Liver (tissue), 9 donors: ENCODE data around the gene ENKD1. TPM values are rescaled to one million over a fixed set of nuclear protein-coding genes. Genes with fewer than 3 reads are reported as not detected.

ENCODE experiments used
- DNase-seq: peaks from one replicate; pipeline ENCODE4 v3.0.0-alpha.2; 2017; ENCODE audit warnings: low spot score
- H3K27ac ChIP-seq, 2 donors: one replicate each; pipeline ENCODE4 v1.7.0; 2013; ENCODE audit warnings: inconsistent platforms in 2 of 2, low read length in 2 of 2, control low read depth in 1 of 2, low read depth in 1 of 2, mild to moderate bottlenecking in 1 of 2
- H3K27me3 ChIP-seq, 4 donors: one replicate each; pipeline versions ENCODE4 v1.6.1 to v1.7.0; 2013; ENCODE audit warnings: low read length in 3 of 4, inconsistent platforms in 1 of 4, mild to moderate bottlenecking in 1 of 4, moderate library complexity in 1 of 4; ENCODE audit not compliant: control insufficient read depth in 4 of 4, insufficient read depth in 4 of 4
- H3K36me3 ChIP-seq, 4 donors: one replicate each; pipeline versions ENCODE4 v1.6.1 to v1.7.0; 2013; ENCODE audit warnings: low read length in 3 of 4, mild to moderate bottlenecking in 3 of 4, low read depth in 1 of 4, moderate library complexity in 1 of 4; ENCODE audit not compliant: control insufficient read depth in 4 of 4, insufficient read depth in 3 of 4
- H3K4me1 ChIP-seq, 4 donors: one replicate each; pipeline versions ENCODE4 v1.6.1 to v1.7.0; 2013; ENCODE audit warnings: low read length in 3 of 4, mild to moderate bottlenecking in 3 of 4, moderate library complexity in 1 of 4; ENCODE audit not compliant: control insufficient read depth in 4 of 4, insufficient read depth in 4 of 4
- H3K4me3 ChIP-seq, 3 donors: one replicate each; pipeline versions ENCODE4 v1.6.1 to v1.7.0; 2013; ENCODE audit warnings: low read length in 3 of 3, control low read depth in 1 of 3, low read depth in 1 of 3, mild to moderate bottlenecking in 1 of 3
- H3K9ac ChIP-seq, 2 donors: one replicate each; pipeline ENCODE4 v1.7.0; 2013; ENCODE audit warnings: low read length in 2 of 2, mild to moderate bottlenecking in 2 of 2, moderate library complexity in 2 of 2, control low read depth in 1 of 2, low read depth in 1 of 2
- H3K9me3 ChIP-seq, 4 donors: one replicate each; pipeline versions ENCODE4 v1.6.1 to v1.7.0; 2013; ENCODE audit warnings: low read length in 3 of 4; ENCODE audit not compliant: control insufficient read depth in 4 of 4
- EGR1 ChIP-seq, 2 donors: IDR thresholded peaks; 2 replicates each; pipeline ENCODE4 v1.6.1; 2016 to 2018; ENCODE audit warnings: antibody characterized with exemption in 2 of 2, low read depth in 2 of 2
- FOXA1 ChIP-seq: IDR thresholded peaks from 2 replicates; pipeline ENCODE4 v1.6.1; 2016; ENCODE audit warnings: antibody characterized with exemption
- FOXA2 ChIP-seq: IDR thresholded peaks from 2 replicates; pipeline ENCODE4 v1.6.1; 2016; ENCODE audit warnings: antibody characterized with exemption
- GABPA ChIP-seq, 2 donors: IDR thresholded peaks in 1 of 2; conservative IDR thresholded peaks in 1 of 2; 2 replicates each; pipeline ENCODE4 v1.6.1; 2016; ENCODE audit warnings: antibody characterized with exemption in 2 of 2, mild to moderate bottlenecking in 1 of 2, moderate library complexity in 1 of 2
- HNF4A ChIP-seq, 2 donors: conservative IDR thresholded peaks; 2 replicates each; pipeline ENCODE4 v1.6.1; 2016; ENCODE audit warnings: antibody characterized with exemption in 2 of 2, mild to moderate bottlenecking in 2 of 2
- HNF4G ChIP-seq: IDR thresholded peaks from 2 replicates; pipeline ENCODE4 v1.6.1; 2016; ENCODE audit warnings: antibody characterized with exemption
- JUND ChIP-seq, 2 donors: IDR thresholded peaks; 2 replicates each; pipeline ENCODE4 v1.6.1; 2016; ENCODE audit warnings: antibody characterized with exemption in 2 of 2
- NR2F2 ChIP-seq: IDR thresholded peaks from 2 replicates; pipeline ENCODE4 v1.6.1; 2016; ENCODE audit warnings: antibody characterized with exemption
- RAD21 ChIP-seq, 2 donors: IDR thresholded peaks; 2 replicates each; pipeline ENCODE4 v1.6.1; 2016; ENCODE audit warnings: antibody characterized with exemption in 2 of 2, mild to moderate bottlenecking in 2 of 2
- RXRA ChIP-seq, 2 donors: IDR thresholded peaks; 2 replicates each; pipeline ENCODE4 v1.6.1; 2017 to 2018; ENCODE audit warnings: antibody characterized with exemption in 2 of 2, mild to moderate bottlenecking in 1 of 2
- SP1 ChIP-seq: IDR thresholded peaks from 2 replicates; pipeline ENCODE4 v1.6.1; 2018; ENCODE audit warnings: antibody characterized with exemption, mild to moderate bottlenecking
- TAF1 ChIP-seq: conservative IDR thresholded peaks from 2 replicates; pipeline ENCODE4 v1.6.1; 2016; ENCODE audit warnings: antibody characterized with exemption, mild to moderate bottlenecking
- YY1 ChIP-seq: IDR thresholded peaks from 2 replicates; pipeline ENCODE4 v1.6.1; 2016; ENCODE audit warnings: antibody characterized with exemption, mild to moderate bottlenecking
- WGBS: extraction: QIAGEN DNeasy Blood & Tissue Kit; methylation state at CpG from one replicate; pipeline ENCODE4 v1.1.7; 2013; 5-methylcytosine and 5-hydroxymethylcytosine counted together
- polyA plus RNA-seq, 2 donors: library from polyadenylated mRNA; stranded (reverse) in 1 of 2; unstranded in 1 of 2; fragments of 200-250 nt in 1 of 2; fragments of >200 nt in 1 of 2; fragmentation: Nextera tagmentation in 1 of 2; extraction: Ambion mirVana in 1 of 2; gene quantifications; one replicate each; pipeline versions ENCODE4 v1.2.1 to v1.2.3, GENCODE V29; 2013 to 2015
- total RNA-seq, 2 donors: library from RNA; depleted of rRNA; stranded (reverse); fragments of >200 nt; gene quantifications; one replicate each; pipeline ENCODE4 v1.2.3, GENCODE V29; 2014
- TF ChIP-seq, protein P1 (sequence below): IDR thresholded peaks from 2 replicates; pipeline ENCODE4 v1.6.1; 2016; ENCODE audit warnings: antibody characterized with exemption
- TF ChIP-seq, protein P2 (sequence below): IDR thresholded peaks from 2 replicates; pipeline ENCODE4 v1.6.1; 2016; ENCODE audit warnings: antibody characterized with exemption
- TF ChIP-seq, protein P3 (sequence below): IDR thresholded peaks from 2 replicates; pipeline ENCODE4 v1.6.1; 2016; ENCODE audit warnings: antibody characterized with exemption
- donor health status: healthy.
- donor health status: healthy.
- donor health status: healthy.
- donor health status: healthy.
- donor health status: healthy.

Gene ENKD1
- total and polyA plus RNA-seq, 4 donors, result 2.6 to 7.8 (median 4.7) TPM

DNA sequence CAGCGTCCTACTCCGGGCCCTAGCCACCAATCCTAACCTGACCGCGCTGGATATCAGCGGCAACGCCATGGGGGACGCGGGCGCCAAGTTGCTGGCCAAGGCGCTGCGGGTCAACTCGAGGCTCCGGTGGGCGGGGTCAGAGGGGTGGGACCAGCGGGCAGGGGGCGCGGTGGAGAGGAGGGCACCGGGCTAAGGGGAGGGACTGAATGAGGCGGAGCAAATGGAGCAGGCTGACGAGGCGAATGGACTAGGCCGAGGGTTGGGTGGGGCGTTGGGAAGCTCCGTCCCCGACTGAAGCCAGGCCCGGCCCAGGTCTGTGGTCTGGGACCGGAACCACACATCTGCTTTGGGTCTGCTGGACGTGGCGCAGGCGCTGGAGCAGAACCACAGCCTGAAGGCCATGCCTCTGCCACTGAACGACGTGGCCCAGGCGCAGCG, 17.0 kb downstream of the ENKD1 start:
- Histone ChIP-seq H3K4me3 (no peak overlapping the region), H3K27ac (no peak overlapping the region), H3K4me1 (peaks cover 3 to 20% (median 11%) of the 10 kb centered on the region in 4 donors), H3K9ac (no peak overlapping the region), H3K27me3 (no peaks in the 10 kb centered on the region), H3K9me3 (no peaks in the 10 kb centered on the region), H3K36me3 (no peaks in the 10 kb centered on the region)
- WGBS, result 26% methylated on average over 34 of the region's 34 CpGs
- TF ChIP-seq YY1 (no peak), FOXA1 (no peak)
- DNase-seq, result no peak

DNA sequence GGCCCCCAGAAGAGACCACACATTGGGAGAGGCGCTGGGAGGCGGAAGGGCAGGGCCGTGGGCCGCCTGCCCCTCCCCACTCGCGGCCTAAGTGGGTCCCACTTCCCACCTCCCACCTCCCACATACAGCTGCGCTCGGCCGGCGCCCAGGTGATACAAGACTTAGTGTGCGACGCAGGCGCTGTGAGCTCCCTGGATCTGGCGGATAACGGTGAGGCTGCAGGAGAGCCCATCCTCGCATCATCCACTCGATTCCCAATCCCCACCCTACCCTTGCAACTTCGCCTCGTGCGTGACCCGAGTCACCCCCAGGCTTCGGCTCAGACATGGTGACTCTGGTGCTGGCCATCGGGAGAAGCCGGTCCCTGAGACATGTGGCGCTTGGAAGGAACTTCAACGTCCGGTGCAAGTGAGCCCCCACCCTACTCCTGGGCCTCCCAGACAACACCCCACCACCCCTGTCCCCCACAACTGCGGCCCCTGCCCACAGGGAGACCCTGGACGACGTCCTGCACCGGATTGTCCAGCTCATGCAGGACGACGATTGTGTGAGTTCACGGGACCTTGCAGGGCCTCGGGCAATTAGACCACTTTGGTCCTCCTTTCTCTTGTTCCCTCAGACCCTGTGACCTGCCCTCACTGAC, 17.7 kb downstream of the ENKD1 start:
- TF ChIP-seq YY1, result no peak
- TF ChIP-seq, protein P1, sequence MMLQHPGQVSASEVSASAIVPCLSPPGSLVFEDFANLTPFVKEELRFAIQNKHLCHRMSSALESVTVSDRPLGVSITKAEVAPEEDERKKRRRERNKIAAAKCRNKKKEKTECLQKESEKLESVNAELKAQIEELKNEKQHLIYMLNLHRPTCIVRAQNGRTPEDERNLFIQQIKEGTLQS, result no peak
- Histone ChIP-seq H3K4me1 (peaks cover 3 to 20% (median 11%) of the 10 kb centered on the region in 4 donors), H3K9ac (no peak overlapping the region), H3K9me3 (no peaks in the 10 kb centered on the region), H3K4me3 (no peak overlapping the region), H3K27ac (no peak overlapping the region), H3K36me3 (no peaks in the 10 kb centered on the region), H3K27me3 (no peaks in the 10 kb centered on the region)
- 49% methylated on average over 35 of the region's 35 CpGs for WGBS
- no peak for DNase-seq

DNA sequence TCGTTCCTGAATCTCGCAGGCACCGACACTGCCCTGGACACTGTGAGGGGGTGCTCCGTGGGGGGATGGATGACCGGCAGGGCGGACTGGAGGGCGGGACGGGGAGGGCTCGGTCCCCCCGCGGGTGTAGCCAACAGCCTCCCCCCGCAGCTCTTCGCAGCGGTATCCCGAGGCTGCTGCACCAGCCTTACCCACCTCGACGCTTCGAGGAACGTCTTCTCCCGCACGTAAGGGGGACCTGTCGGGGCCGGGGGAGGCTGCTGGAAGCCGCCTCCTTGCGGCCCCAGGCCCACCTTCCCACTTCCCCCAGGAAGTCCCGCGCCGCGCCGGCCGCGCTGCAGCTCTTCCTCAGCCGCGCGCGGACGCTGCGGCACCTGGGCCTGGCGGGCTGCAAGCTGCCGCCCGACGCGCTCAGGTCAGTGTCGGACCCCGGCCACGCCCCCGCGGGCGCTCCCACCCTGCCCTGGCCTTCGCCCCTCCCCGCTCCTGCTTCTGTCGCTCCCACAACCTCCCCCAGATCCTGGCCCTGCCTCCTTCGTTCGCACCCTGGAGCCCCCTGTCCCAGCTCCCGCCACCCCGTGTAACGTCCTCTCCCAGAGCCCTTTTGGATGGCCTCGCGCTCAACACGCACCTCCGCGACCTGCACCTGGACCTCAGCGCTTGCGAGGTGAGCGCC, 18.3 kb downstream of the ENKD1 start:
- Histone ChIP-seq H3K27ac (no peak overlapping the region), H3K36me3 (no peaks in the 10 kb centered on the region), H3K9ac (no peak overlapping the region), H3K4me1 (peaks cover 1 to 14% (median 10%) of the 10 kb centered on the region in 4 donors), H3K27me3 (no peaks in the 10 kb centered on the region), H3K9me3 (no peaks in the 10 kb centered on the region), H3K4me3 (no peak overlapping the region)
- no peak for DNase-seq
- TF ChIP-seq SP1 (no peak), JUND (IDR thresholded peaks at IDR 0.05) (no peak), GABPA (IDR thresholded peaks at IDR 0.05 in 1 of 2, conservative IDR thresholded peaks at IDR 0.05 in 1 of 2) (no peak), RXRA (IDR thresholded peaks at IDR 0.05) (no peak), FOXA2 (no peak), HNF4G (no peak), FOXA1 (no peak), NR2F2 (no peak), HNF4A (conservative IDR thresholded peaks at IDR 0.05) (no peak), EGR1 (IDR thresholded peaks at IDR 0.05; ENCODE audit: low read depth in 2 of 2) (no peak), YY1 (no peak), TAF1 (no peak), RAD21 (IDR thresholded peaks at IDR 0.05) (no peak)
- TF ChIP-seq, protein P1, result no peak
- TF ChIP-seq, protein P2, sequence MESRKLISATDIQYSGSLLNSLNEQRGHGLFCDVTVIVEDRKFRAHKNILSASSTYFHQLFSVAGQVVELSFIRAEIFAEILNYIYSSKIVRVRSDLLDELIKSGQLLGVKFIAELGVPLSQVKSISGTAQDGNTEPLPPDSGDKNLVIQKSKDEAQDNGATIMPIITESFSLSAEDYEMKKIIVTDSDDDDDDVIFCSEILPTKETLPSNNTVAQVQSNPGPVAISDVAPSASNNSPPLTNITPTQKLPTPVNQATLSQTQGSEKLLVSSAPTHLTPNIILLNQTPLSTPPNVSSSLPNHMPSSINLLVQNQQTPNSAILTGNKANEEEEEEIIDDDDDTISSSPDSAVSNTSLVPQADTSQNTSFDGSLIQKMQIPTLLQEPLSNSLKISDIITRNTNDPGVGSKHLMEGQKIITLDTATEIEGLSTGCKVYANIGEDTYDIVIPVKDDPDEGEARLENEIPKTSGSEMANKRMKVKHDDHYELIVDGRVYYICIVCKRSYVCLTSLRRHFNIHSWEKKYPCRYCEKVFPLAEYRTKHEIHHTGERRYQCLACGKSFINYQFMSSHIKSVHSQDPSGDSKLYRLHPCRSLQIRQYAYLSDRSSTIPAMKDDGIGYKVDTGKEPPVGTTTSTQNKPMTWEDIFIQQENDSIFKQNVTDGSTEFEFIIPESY, result no peak
- TF ChIP-seq, protein P3, sequence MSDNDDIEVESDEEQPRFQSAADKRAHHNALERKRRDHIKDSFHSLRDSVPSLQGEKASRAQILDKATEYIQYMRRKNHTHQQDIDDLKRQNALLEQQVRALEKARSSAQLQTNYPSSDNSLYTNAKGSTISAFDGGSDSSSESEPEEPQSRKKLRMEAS, result no peak
- 24% methylated on average over 65 of the region's 65 CpGs for WGBS
